HepG2 (cell line): ENCODE data around the gene PWP1. TPM values are rescaled to one million over a fixed set of nuclear protein-coding genes. Genes with fewer than 3 reads are reported as not detected.

ENCODE experiments used
- ELF4 ChIP-seq: sonication (generic); formaldehyde crosslinking; IDR thresholded peaks from 2 replicates; pipeline ENCODE4 v1.5.0; 2020; ENCODE audit warnings: missing genetic modification reagents, mild to moderate bottlenecking, moderate library complexity, borderline replicate concordance
- IRF1 ChIP-seq: sonication (generic); formaldehyde crosslinking; IDR thresholded peaks from 2 replicates; pipeline ENCODE4 v1.4.0; 2020; ENCODE audit warnings: low read depth, mild to moderate bottlenecking, missing genetic modification reagents
- KIAA2018 ChIP-seq: sonication (generic); formaldehyde crosslinking; IDR thresholded peaks from 2 replicates; pipeline ENCODE4 v1.5.0; 2020; ENCODE audit warnings: mild to moderate bottlenecking, missing genetic modification reagents, borderline replicate concordance
- TOPORS ChIP-seq: sonication (generic); formaldehyde crosslinking; IDR thresholded peaks from 2 replicates; pipeline ENCODE4 v1.8.0; 2023; ENCODE audit warnings: mild to moderate bottlenecking, missing genetic modification reagents
- ZNF263 ChIP-seq: sonication (generic); formaldehyde crosslinking; IDR thresholded peaks from 2 replicates; pipeline ENCODE4 v1.4.0; 2020; ENCODE audit warnings: missing genetic modification reagents
- ZNF776 ChIP-seq: sonication (generic); formaldehyde crosslinking; IDR thresholded peaks from 2 replicates; pipeline ENCODE4 v1.4.0; 2020; ENCODE audit warnings: mild to moderate bottlenecking, missing genetic modification reagents
- polyA plus RNA-seq, 8 experiments: library from polyadenylated mRNA; depleted of rRNA in 3 of 8; stranded (reverse) in 7 of 8; unstranded in 1 of 8; fragments of >200 nt; fragmentation: Illumina TruSeq in 4 of 8; extraction: Trizol in 4 of 8; gene quantifications; 2 replicates each; pipeline versions ENCODE4 v1.2.1 to v1.2.3, GENCODE V29; 2011 to 2016; ENCODE audit warnings: low read depth in 4 of 8, missing spikeins in 1 of 8, mixed read lengths in 1 of 8; ENCODE audit not compliant: insufficient read depth in 1 of 8
- total RNA-seq, 5 experiments: library from RNA; depleted of rRNA; stranded (reverse); fragments of >200 nt; fragmentation: Illumina TruSeq; extraction: Trizol; gene quantifications; 2 replicates each; pipeline ENCODE4 v1.2.3, GENCODE V29; 2016; ENCODE audit warnings: low read depth in 1 of 5
- TF ChIP-seq, protein P1 (sequence below): sonication (generic); formaldehyde crosslinking; IDR thresholded peaks from 2 replicates; pipeline ENCODE4 v1.4.0; 2020; ENCODE audit warnings: missing genetic modification reagents, borderline replicate concordance
- TF ChIP-seq, protein P2 (sequence below): sonication (generic); formaldehyde crosslinking; IDR thresholded peaks from 2 replicates; pipeline ENCODE4 v1.9.0; 2021; ENCODE audit warnings: missing genetic modification reagents, borderline replicate concordance
- TF ChIP-seq, protein P3 (sequence below): sonication (generic); formaldehyde crosslinking; IDR thresholded peaks from 2 replicates; pipeline ENCODE4 v1.9.0; 2021; ENCODE audit warnings: missing genetic modification reagents, borderline replicate concordance

The PWP1 gene
- total and polyA plus RNA-seq, 2 of the 13 experiments (the other 11 are each of a cell fraction or from before 2014, with no cell fraction given), result 65.9 to 70.2 TPM

- TF ChIP-seq, protein P1, sequence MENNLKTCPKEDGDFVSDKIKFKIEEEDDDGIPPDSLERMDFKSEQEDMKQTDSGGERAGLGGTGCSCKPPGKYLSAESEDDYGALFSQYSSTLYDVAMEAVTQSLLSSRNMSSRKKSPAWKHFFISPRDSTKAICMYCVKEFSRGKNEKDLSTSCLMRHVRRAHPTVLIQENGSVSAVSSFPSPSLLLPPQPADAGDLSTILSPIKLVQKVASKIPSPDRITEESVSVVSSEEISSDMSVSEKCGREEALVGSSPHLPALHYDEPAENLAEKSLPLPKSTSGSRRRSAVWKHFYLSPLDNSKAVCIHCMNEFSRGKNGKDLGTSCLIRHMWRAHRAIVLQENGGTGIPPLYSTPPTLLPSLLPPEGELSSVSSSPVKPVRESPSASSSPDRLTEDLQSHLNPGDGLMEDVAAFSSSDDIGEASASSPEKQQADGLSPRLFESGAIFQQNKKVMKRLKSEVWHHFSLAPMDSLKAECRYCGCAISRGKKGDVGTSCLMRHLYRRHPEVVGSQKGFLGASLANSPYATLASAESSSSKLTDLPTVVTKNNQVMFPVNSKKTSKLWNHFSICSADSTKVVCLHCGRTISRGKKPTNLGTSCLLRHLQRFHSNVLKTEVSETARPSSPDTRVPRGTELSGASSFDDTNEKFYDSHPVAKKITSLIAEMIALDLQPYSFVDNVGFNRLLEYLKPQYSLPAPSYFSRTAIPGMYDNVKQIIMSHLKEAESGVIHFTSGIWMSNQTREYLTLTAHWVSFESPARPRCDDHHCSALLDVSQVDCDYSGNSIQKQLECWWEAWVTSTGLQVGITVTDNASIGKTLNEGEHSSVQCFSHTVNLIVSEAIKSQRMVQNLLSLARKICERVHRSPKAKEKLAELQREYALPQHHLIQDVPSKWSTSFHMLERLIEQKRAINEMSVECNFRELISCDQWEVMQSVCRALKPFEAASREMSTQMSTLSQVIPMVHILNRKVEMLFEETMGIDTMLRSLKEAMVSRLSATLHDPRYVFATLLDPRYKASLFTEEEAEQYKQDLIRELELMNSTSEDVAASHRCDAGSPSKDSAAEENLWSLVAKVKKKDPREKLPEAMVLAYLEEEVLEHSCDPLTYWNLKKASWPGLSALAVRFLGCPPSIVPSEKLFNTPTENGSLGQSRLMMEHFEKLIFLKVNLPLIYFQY (CRISPR knock-in tag), result no peak
- TF ChIP-seq KIAA2018 (CRISPR knock-in tag) (no peak), ZNF263 (CRISPR knock-in tag) (0 out of 2 replicates have a peak, but pooled peaks have one; percentile 8), TOPORS (CRISPR knock-in tag) (no peak), ELF4 (CRISPR knock-in tag) (0 out of 2 replicates have a peak, but pooled peaks have one; percentile 69), ZNF776 (CRISPR knock-in tag) (peak; percentile 82; the same call in 1 of the 2 replicates), IRF1 (CRISPR knock-in tag) (0 out of 2 replicates have a peak, but pooled peaks have one; percentile 27)
- TF ChIP-seq, protein P2, sequence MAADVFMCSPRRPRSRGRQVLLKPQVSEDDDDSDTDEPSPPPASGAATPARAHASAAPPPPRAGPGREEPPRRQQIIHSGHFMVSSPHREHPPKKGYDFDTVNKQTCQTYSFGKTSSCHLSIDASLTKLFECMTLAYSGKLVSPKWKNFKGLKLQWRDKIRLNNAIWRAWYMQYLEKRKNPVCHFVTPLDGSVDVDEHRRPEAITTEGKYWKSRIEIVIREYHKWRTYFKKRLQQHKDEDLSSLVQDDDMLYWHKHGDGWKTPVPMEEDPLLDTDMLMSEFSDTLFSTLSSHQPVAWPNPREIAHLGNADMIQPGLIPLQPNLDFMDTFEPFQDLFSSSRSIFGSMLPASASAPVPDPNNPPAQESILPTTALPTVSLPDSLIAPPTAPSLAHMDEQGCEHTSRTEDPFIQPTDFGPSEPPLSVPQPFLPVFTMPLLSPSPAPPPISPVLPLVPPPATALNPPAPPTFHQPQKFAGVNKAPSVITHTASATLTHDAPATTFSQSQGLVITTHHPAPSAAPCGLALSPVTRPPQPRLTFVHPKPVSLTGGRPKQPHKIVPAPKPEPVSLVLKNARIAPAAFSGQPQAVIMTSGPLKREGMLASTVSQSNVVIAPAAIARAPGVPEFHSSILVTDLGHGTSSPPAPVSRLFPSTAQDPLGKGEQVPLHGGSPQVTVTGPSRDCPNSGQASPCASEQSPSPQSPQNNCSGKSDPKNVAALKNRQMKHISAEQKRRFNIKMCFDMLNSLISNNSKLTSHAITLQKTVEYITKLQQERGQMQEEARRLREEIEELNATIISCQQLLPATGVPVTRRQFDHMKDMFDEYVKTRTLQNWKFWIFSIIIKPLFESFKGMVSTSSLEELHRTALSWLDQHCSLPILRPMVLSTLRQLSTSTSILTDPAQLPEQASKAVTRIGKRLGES (CRISPR knock-in tag), result no peak
- TF ChIP-seq, protein P3, sequence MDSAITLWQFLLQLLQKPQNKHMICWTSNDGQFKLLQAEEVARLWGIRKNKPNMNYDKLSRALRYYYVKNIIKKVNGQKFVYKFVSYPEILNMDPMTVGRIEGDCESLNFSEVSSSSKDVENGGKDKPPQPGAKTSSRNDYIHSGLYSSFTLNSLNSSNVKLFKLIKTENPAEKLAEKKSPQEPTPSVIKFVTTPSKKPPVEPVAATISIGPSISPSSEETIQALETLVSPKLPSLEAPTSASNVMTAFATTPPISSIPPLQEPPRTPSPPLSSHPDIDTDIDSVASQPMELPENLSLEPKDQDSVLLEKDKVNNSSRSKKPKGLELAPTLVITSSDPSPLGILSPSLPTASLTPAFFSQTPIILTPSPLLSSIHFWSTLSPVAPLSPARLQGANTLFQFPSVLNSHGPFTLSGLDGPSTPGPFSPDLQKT, result no peak
Observed at GRCh38 chr12:107685360-107686248, at the start of gene PWP1 (continued).
